Large intestine (tissue), 3 donors: ENCODE results near the gene SMAP1. TPM values are rescaled to one million over a fixed set of nuclear protein-coding genes. Genes with fewer than 3 reads are reported as not detected.
A peak's percentile ranks its signal among the peaks of the same experiment; 100 is the strongest.

Experiments
- DNase-seq, 2 donors: peaks; one replicate each; pipeline versions ENCODE4 v3.0.0 to v3.0.0-alpha.2; 2013
- H3K27ac ChIP-seq: one replicate; pipeline ENCODE4 v1.5.1; 2013; ENCODE audit warnings: low read length
- H3K27me3 ChIP-seq: 2 replicates; pipeline ENCODE4 v1.6.1; 2013; ENCODE audit warnings: low read length; ENCODE audit not compliant: control insufficient read depth, insufficient read depth
- H3K36me3 ChIP-seq: 2 replicates; pipeline ENCODE4 v1.6.1; 2013; ENCODE audit warnings: low read length; ENCODE audit not compliant: control insufficient read depth, insufficient read depth
- H3K4me1 ChIP-seq: one replicate; pipeline ENCODE4 v1.6.1; 2013; ENCODE audit warnings: low read length; ENCODE audit not compliant: control insufficient read depth, insufficient read depth
- H3K4me3 ChIP-seq: one replicate; pipeline ENCODE4 v1.5.1; 2013; ENCODE audit warnings: low read length
- H3K9me3 ChIP-seq: one replicate; pipeline ENCODE4 v1.6.1; 2013; ENCODE audit warnings: mild to moderate bottlenecking, low read depth, low read length, moderate library complexity; ENCODE audit not compliant: control insufficient read depth
- WGBS: methylation state at CpG from one replicate; pipeline ENCODE4 v1.1.5; 2013; ENCODE audit warnings: low lambda C conversion rate; ENCODE audit not compliant: insufficient coverage; 5-methylcytosine and 5-hydroxymethylcytosine counted together
- polyA plus RNA-seq: library from polyadenylated mRNA; unstranded; fragments of 120-200 nt; gene quantifications from one replicate; pipeline ENCODE4 v1.2.1, GENCODE V29; 2013

SMAP1 gene
- polyA plus RNA-seq, 1 donor, result 38.9 TPM

- WGBS, result 20% methylated on average over 2 of the region's 3 CpGs
Measured at GRCh38 chr6:70706491-70707123, 38.9 kb downstream of the SMAP1 start.

DNA sequence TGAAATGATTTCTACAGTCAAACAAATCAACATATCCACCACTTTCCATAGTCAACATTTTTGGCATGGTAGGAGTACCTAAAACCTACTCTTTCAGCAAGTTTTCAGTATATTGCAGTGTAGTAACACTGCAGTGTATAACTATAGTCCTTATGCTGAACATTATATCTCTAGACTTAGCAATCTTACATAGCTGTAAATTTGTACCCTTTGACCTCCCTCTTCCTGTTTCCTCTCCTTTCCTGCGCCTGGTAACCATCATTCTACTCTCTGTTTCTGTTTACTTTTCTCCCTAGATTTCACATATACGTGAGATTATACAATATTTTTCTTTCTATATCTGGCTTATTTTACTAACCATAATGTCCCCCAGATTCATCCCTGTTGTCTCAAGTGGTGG lies 40.2 kb downstream of the SMAP1 start:
- Histone ChIP-seq H3K4me3 (no peak overlapping the region), H3K27ac (no peak overlapping the region), H3K9me3 (no peaks in the 10 kb centered on the region), H3K4me1 (no peaks in the 10 kb centered on the region), H3K27me3 (no peaks in the 10 kb centered on the region), H3K36me3 (no peaks in the 10 kb centered on the region)
- WGBS, result 71% methylated on average over 1 of the region's 2 CpGs
- DNase-seq, result peak in 1 of 2 donors; percentile 21

More at GRCh38 chr6:70706491-70707123, 38.9 kb downstream of the SMAP1 start:
- DNase-seq, result no peak
- H3K9me3 ChIP-seq, result no peaks in the 10 kb centered on the region
- no peak overlapping the region for H3K4me3 ChIP-seq
- H3K4me1 ChIP-seq, result no peaks in the 10 kb centered on the region
- H3K36me3 ChIP-seq, result no peaks in the 10 kb centered on the region
- no peak overlapping the region for H3K27ac ChIP-seq
- H3K27me3 ChIP-seq, result no peaks in the 10 kb centered on the region

GRCh38 chr6:70708448-70708847 lies 40.8 kb downstream of the SMAP1 start:
- H3K4me3 ChIP-seq, result no peak overlapping the region
- DNase-seq, result no peak
- H3K27ac ChIP-seq, result no peak overlapping the region
- H3K4me1 ChIP-seq, result no peaks in the 10 kb centered on the region
- no peaks in the 10 kb centered on the region for H3K9me3 ChIP-seq
- WGBS, result no CpG with 5 or more reads among the region's 2 CpGs
- H3K36me3 ChIP-seq, result no peaks in the 10 kb centered on the region
- no peaks in the 10 kb centered on the region for H3K27me3 ChIP-seq

- DNase-seq, result no peak
- no peaks in the 10 kb centered on the region for H3K4me1 ChIP-seq
- H3K27me3 ChIP-seq, result no peaks in the 10 kb centered on the region
- H3K27ac ChIP-seq, result no peak overlapping the region
- WGBS, result 100% methylated on average over 1 of the region's 3 CpGs
- H3K36me3 ChIP-seq, result no peaks in the 10 kb centered on the region
- H3K9me3 ChIP-seq, result peaks cover 4% of the 10 kb centered on the region
- H3K4me3 ChIP-seq, result no peak overlapping the region
Measured at GRCh38 chr6:70709826-70710225, 42.1 kb downstream of the SMAP1 start.

GRCh38 chr6:70714716-70715257 lies 47.1 kb downstream of the SMAP1 start:
- no peaks in the 10 kb centered on the region for H3K4me1 ChIP-seq
- H3K36me3 ChIP-seq, result no peaks in the 10 kb centered on the region
- no peaks in the 10 kb centered on the region for H3K27me3 ChIP-seq
- DNase-seq, result no peak
- peaks cover 12% of the 10 kb centered on the region for H3K9me3 ChIP-seq
- H3K4me3 ChIP-seq, result no peak overlapping the region
- H3K27ac ChIP-seq, result no peak overlapping the region

DNA sequence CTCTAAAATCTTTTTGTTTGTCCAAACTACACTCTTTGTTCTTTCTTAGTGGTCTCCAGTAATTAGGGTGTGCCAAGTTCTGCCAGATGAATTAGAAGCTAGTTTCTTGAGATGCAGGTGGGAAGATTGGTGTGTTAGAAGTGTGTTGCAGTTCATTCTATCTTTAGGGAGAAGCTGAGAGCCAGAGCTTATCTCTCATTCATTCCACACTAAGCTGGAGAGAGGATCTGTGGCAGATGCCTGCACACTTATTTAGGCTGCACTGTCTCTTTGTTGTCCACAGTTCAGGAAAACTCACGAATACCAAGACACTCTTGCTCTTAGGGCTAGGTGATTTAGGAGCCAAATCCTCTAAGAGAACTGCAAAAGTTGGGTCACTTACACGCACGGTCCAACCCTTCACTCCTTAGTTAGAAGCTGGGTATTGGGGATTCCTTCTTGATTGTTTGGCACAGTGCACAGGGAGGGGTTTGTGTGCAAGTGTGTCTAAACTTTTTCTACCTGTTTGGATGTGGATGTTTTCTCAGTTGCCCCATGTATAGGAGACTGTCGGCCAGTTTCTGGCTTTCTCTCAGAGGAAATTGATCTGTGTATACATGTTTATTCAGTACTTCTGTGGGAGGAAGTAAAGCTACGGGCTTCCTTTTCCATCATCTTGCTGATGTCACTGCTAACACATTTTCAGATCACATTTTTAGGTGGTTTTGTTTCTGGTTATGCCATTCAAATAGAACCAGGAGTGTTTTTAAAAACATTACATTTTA lies 49.5 kb downstream of the SMAP1 start:
- no peaks in the 10 kb centered on the region for H3K36me3 ChIP-seq
- DNase-seq, result no peak
- H3K9me3 ChIP-seq, result peaks cover 12% of the 10 kb centered on the region
- 65% methylated on average over 2 of the region's 5 CpGs for WGBS
- no peak overlapping the region for H3K4me3 ChIP-seq
- H3K27ac ChIP-seq, result no peak overlapping the region
- no peaks in the 10 kb centered on the region for H3K27me3 ChIP-seq
- H3K4me1 ChIP-seq, result no peaks in the 10 kb centered on the region

DNA sequence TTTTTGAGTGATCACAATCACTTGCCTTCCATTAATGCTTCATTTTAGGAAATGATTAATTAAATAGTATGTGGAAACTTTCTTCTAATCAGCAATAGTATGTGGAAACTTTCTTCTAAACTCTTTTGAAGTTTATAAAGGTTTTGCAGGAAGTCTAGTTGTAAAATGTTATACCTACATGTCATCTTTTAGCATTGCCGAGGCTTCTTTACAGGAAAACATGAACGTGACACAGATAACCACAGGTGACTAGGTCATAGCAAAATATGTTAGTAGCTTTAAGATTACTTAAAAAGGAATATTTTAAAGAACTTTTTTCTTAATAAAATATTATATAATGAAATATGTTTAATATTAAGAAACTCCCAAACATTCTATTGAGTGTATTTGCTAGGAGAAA lies 56.8 kb downstream of the SMAP1 start:
- Histone ChIP-seq H3K4me1 (no peaks in the 10 kb centered on the region), H3K36me3 (no peaks in the 10 kb centered on the region), H3K9me3 (no peaks in the 10 kb centered on the region), H3K27me3 (no peaks in the 10 kb centered on the region), H3K27ac (no peak overlapping the region), H3K4me3 (no peak overlapping the region)
- DNase-seq, result peak in 1 of 2 donors; percentile 12
- 60% methylated on average over 1 of the region's 2 CpGs for WGBS

DNA sequence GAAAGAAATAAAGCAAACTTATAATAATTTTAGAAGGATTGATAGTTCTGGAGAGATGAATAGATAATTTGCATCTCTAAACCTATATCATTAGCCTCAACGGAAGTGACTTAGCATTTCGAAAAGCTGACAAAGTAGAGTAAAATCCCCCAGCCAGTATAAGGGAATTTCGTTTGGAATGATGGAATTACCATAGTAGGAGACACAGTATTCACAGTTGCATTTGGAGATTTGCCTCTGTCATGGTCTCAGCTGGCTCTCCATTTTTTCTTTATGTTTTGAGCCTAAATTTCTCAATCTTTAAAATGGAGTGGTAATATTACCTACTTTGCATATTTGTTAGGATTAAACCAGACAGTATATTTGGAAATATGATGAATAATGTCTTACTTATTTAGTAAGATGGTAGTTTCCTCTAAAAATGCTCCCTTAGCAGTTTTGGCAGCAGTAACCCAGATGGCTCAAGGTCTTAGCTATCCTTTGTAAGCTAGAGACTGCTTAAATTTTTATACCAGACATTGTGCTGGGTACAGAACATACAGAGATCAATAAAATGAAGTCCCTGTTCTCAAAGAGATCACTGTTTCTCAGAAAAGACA lies 58.2 kb downstream of the SMAP1 start:
- Histone ChIP-seq H3K27ac (no peak overlapping the region), H3K9me3 (no peaks in the 10 kb centered on the region), H3K4me3 (no peak overlapping the region), H3K4me1 (no peaks in the 10 kb centered on the region), H3K36me3 (no peaks in the 10 kb centered on the region), H3K27me3 (no peaks in the 10 kb centered on the region)
- 100% methylated on average over 1 of the region's 3 CpGs for WGBS
- no peak for DNase-seq

GRCh38 chr6:70734381-70734780 lies 66.7 kb downstream of the SMAP1 start:
- WGBS, result no CpG with 5 or more reads among the region's 10 CpGs
- Histone ChIP-seq H3K36me3 (peaks cover 16% of the 10 kb centered on the region), H3K4me1 (no peaks in the 10 kb centered on the region), H3K27me3 (no peaks in the 10 kb centered on the region), H3K9me3 (no peaks in the 10 kb centered on the region), H3K4me3 (no peak overlapping the region), H3K27ac (no peak overlapping the region)
- DNase-seq, result no peak

DNA sequence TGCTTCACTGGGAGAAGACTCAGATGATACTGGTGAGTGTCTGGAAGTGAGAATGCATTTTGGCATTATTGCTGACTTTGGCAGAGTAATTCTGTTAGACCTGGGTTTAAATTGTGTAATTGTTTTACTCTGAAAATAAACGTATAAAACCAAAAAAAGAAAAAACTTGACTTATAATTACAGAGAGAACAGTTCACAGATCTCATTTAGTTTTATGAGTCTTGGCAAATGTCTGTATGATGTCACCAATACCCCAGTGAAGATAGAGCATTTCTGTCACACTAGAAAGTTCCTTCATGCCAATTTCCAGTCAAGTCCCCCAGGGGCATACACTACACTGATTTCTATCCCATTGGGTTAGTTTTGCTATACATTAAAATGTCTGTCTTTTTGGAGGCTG lies 67.3 kb downstream of the SMAP1 start:
- Histone ChIP-seq H3K4me3 (no peak overlapping the region), H3K4me1 (no peaks in the 10 kb centered on the region), H3K27me3 (no peaks in the 10 kb centered on the region), H3K9me3 (no peaks in the 10 kb centered on the region), H3K36me3 (peaks cover 16% of the 10 kb centered on the region), H3K27ac (no peak overlapping the region)
- 100% methylated on average over 1 of the region's 1 CpG for WGBS
- DNase-seq, result no peak
